ENCODE measurements around the gene KIAA2012.

KIAA2012 gene

GRCh38 chr2:202071107-202071506, 1.9 kb upstream of the KIAA2012 start:
- no peak overlapping the region for H3K4me3 ChIP-seq (ENCODE audit: control insufficient read depth, low read depth, low read length)
- no peak for TF ChIP-seq CTCF (conservative IDR thresholded peaks at IDR 0.05; ENCODE audit: control insufficient read depth, insufficient read depth, low read depth, low read length)
- no peak for DNase-seq (ENCODE audit: low read depth)

GRCh38 chr2:202072226-202072625, 829 bp upstream of the KIAA2012 start:
- peak; percentile 36 for TF ChIP-seq CTCF (conservative IDR thresholded peaks at IDR 0.05; ENCODE audit: control insufficient read depth, insufficient read depth, low read depth, low read length)
- DNase-seq (ENCODE audit: low read depth): no peak
- H3K4me3 ChIP-seq (ENCODE audit: control insufficient read depth, low read depth, low read length): no peak overlapping the region

GRCh38 chr2:202074324-202074723, 1.3 kb downstream of the KIAA2012 start:
- no peak overlapping the region for H3K4me3 ChIP-seq (ENCODE audit: control insufficient read depth, low read depth, low read length)
- no peak for TF ChIP-seq CTCF (conservative IDR thresholded peaks at IDR 0.05; ENCODE audit: control insufficient read depth, insufficient read depth, low read depth, low read length)
- DNase-seq (ENCODE audit: low read depth): no peak

- DNase-seq (ENCODE audit: low read depth): no peak
- TF ChIP-seq CTCF (conservative IDR thresholded peaks at IDR 0.05; ENCODE audit: control insufficient read depth, insufficient read depth, low read depth, low read length): no peak
Measured at GRCh38 chr2:202079310-202079709, 6.3 kb downstream of the KIAA2012 start.

GRCh38 chr2:202084265-202084664, 11.2 kb downstream of the KIAA2012 start:
- H3K4me3 ChIP-seq (ENCODE audit: control insufficient read depth, low read depth, low read length): no peak overlapping the region
- TF ChIP-seq CTCF (conservative IDR thresholded peaks at IDR 0.05; ENCODE audit: control insufficient read depth, insufficient read depth, low read depth, low read length): no peak
- no peak for DNase-seq (ENCODE audit: low read depth)

More at GRCh38 chr2:202079310-202079709, 6.3 kb downstream of the KIAA2012 start:
- H3K4me3 ChIP-seq (ENCODE audit: control insufficient read depth, low read depth, low read length): no peak overlapping the region

- TF ChIP-seq CTCF (conservative IDR thresholded peaks at IDR 0.05; ENCODE audit: control insufficient read depth, insufficient read depth, low read depth, low read length): no peak
Measured at GRCh38 chr2:202088777-202089176, 15.7 kb downstream of the KIAA2012 start.

GRCh38 chr2:202090530-202090929, 17.5 kb downstream of the KIAA2012 start:
- no peak overlapping the region for H3K4me3 ChIP-seq (ENCODE audit: control insufficient read depth, low read depth, low read length)
- DNase-seq (ENCODE audit: low read depth): no peak
- TF ChIP-seq CTCF (conservative IDR thresholded peaks at IDR 0.05; ENCODE audit: control insufficient read depth, insufficient read depth, low read depth, low read length): no peak

More at GRCh38 chr2:202088777-202089176, 15.7 kb downstream of the KIAA2012 start:
- H3K4me3 ChIP-seq (ENCODE audit: control insufficient read depth, low read depth, low read length): no peak overlapping the region
- no peak for DNase-seq (ENCODE audit: low read depth)

Data from fibroblast of mammary gland (primary cell).